Left ventricle myocardium superior (tissue), 1 donor: ENCODE measurements around the gene TMA7. TPM values are rescaled to one million over a fixed set of nuclear protein-coding genes. Genes with fewer than 3 reads are reported as not detected.
A peak's percentile ranks its signal among the peaks of the same experiment; 100 is the strongest.

ENCODE experiments used
- ATAC-seq: fragments of 200-7000 bp; cut with Tn5 transposase; one replicate; pipeline ENCODE4 v1.9.1; 2020; ENCODE audit warnings: mild to moderate bottlenecking, moderate library complexity
- DNase-seq: peaks from one replicate; pipeline ENCODE4 v3.0.0-alpha.2; 2020
- intact Hi-C: fragments of 100-400 bp; cut with micrococcal nuclease; formaldehyde crosslinking; loops from one replicate; pipeline ENCODE4 v1.11.0; 2022
- total RNA-seq: library from RNA; stranded (reverse); fragmentation: NEBNext Ultra II Directional; extraction: Animal tissue kit (Norgen Biotek cat#: 25700); gene quantifications from one replicate; pipeline ENCODE4 v1.2.1, GENCODE V29; 2021
- donor health status: DM: no; HTN: yes; CAD: no; lungs with severe emphysema.

TMA7 gene
- total RNA-seq, 1 donor from 2014 or later, result 262 TPM

- no peak for ATAC-seq
These were observed 33.3 kb upstream of the TMA7 start for GRCh38 chr3:48406443-48407431.

DNA sequence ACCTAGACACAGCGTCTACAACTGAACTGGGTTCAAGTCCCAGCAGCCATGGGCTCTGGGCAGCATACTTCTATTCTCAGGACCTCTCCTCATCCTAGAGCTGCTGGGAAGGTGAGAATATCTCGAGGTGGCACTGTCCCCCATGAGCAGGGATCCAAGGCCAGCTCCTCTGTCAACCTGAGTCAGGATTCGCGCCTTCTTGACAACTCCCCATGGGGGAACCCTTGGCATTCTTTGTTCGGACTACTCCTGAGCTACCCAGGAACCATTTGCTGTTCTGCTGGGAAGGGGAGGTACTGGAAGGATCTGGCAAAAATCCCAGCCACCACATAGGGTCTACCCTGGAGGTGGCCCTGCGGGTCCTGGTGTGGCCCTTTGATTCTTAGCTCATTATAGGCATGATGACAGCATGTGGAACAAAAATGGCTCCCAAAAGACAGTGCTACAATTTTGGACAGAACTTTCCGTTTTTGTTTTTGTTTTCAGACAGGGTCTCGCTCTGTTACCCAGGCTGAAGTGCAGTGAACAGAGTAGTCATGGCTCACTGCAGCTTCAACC, 32.4 kb upstream of the TMA7 start:
- intact Hi-C loops, result no loop called here
- DNase-seq (peak; percentile 4), ATAC-seq (no peak)

More at GRCh38 chr3:48406443-48407431, 33.3 kb upstream of the TMA7 start:
- intact Hi-C loops, result no loop called here
- DNase-seq, result peak; percentile 8

DNA sequence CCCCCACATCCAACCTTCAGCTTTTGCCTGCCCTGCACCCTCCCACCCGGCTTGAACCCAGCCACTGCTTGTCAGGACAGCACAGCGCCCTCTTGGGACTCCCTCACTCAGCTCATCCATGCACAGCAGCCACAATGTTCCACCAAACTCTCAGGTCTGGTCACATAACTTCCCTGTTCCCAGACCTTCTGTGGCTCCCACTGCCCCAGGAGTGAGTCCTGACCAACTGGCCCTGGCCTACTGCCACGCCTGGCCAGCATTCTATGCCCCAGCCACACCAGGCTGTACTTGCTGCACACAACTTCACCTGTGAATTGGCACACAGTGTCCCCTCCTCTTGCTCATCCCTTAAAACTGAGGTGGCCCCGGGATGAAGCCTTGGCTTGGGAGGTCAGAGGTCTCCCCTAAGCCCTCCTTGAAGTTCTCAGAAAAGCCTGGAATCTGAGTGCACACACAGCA, 31.2 kb upstream of the TMA7 start:
- DNase-seq, result peak; percentile 7
- intact Hi-C loops, result no loop called here
- ATAC-seq, result no peak

DNA sequence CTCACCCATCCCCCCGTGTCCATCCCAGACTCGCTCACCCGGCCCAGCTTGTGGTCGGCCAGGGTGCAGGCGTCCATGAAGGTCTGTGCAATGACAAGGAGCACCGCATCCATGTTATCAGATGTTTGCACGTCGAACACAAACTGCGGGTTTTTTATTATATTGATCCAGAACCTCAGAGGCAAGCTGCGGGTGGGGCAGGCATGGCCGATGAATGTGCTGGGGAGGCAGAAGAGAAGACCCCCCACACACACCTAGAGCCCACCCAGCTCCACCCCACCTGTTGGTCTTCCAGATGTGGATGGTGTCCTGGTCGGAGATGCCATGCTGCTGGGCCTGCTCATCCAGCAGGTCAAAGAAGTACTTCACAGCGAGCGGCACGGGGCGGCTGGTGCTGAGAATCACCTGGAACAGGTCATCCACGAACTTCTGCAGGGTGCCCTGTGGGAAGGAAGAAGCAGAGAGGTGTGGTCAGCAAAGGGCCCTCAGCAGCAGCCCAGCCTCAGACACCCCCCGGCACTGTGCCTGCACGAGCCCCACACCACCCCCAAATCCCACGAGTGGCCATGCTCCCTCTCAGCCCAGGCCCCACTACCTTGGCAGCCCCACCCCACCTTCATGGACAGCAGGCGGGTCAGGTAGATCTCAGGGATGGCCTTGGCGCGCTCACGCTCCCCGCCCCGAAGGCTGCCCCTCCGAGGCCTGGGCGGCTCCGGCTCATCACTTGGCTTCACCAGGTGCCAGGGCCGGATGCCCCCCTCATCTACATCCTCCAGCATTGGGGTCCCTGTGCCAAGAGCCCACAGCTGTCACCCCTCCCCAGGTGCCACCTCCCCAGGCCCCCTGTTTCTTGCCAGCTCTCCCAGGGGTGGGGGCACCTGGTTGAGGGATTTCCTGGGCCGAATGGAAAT, 30.5 kb upstream of the TMA7 start:
- intact Hi-C loops, result no loop called here
- no peak for ATAC-seq
- DNase-seq, result peak; percentile 20

DNA sequence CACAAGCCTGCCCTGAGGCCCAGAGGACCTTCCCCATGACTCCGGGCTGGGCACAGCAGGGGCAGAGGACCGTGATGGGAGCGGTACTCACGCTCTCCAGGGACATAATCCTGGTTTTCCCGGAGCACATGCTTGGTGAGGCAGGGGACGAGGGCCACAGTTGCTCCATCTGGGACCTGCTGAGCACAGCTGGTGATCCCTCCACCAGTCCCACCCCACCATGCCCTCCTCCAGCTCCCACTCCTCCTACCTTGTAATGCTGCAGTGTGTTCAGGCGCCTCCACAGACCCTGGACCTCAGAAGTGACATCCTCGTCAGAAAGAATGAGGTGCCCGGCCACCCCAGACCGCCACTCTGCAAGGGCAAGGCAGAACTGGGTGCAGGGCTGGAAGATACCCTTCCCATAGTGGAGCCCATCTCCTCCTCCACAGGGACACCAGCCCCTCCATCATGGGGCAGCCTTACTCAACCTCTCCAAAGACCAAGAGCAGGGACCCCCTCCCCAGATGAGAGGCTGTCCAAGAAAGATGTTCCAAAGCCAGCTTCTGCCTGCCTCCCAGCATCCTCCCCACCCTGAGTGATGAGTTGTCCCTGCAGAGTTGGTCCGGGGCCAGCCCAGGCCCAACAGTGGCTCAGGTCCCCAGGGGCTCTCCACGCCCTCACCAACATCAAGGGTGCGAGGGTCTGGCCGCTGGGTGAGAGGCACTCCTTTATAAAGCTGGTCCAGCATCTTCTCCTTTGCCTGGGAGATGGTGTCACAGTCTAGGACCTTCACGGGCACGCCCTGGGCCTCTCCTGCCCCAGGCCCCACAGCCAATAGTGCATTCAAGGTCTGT, 29.6 kb upstream of the TMA7 start:
- intact Hi-C loops, result no loop called here
- peak; percentile 18 for DNase-seq
- no peak for ATAC-seq

DNA sequence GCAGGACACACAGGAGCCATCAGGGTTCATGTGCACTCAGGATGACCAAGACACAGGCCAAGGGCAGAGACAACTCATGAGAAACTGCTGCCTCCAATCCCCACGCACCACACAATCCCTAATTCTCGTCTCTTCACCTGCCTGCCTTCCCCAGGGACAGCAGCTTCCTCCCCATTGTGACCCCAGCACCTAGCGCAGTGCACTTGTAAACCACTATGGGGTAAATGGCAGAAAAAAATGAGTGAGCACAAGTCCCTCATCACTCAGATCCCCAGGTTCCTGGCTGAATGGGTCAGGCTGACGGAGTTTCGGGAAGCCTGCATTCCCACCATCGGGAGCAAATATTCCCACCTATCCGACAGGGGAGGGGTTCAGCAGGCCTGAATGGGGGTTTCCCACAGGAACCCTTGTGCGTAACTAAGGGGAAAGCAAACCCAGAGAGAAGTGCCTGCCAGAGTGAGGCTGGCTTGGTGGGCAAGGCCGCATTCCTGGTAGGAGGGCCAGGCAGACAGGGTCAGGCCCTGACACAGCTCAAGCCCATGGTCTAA, 28.9 kb upstream of the TMA7 start:
- ATAC-seq, result no peak
- DNase-seq, result peak; percentile 5

GRCh38 chr3:48411606-48412374, 28.3 kb upstream of the TMA7 start:
- DNase-seq, result no peak
- intact Hi-C loops, result no loop called here
- ATAC-seq, result no peak

More for the DNA sequence above, 28.9 kb upstream of the TMA7 start:
- intact Hi-C loops, result no loop called here

DNA sequence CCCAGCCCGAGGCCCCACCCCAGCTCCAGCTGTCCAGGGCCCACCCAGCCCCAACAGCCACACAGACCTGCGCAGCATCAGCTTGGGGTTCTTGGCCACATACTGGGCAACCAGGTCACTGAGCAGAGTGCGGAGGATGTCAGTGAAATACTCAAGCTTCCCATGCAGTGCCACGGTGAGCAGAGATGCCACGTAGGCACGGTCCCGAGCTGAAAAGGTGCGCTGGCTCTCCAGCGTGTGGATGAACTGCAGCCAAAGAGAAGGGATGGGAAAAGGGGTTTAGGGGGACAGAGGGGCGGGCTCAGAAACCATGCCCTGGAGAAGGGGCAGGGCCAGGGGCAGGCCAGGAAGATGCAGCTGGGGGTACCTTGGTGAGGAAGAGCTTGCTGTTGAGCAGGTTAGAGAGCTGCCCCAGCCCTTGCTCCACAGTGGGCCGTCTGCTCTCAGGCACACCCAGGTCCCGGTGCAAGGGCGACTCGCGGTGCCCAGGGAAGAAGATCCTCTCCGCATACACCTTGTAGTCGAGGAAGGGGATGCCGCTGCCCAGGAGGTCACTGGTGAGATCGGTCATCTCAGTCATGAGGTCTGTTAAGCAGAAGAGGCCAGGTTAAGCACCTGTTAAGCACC, 27.6 kb upstream of the TMA7 start:
- DNase-seq (peak; percentile 14), ATAC-seq (no peak)
- intact Hi-C loops, result no loop called here

DNA sequence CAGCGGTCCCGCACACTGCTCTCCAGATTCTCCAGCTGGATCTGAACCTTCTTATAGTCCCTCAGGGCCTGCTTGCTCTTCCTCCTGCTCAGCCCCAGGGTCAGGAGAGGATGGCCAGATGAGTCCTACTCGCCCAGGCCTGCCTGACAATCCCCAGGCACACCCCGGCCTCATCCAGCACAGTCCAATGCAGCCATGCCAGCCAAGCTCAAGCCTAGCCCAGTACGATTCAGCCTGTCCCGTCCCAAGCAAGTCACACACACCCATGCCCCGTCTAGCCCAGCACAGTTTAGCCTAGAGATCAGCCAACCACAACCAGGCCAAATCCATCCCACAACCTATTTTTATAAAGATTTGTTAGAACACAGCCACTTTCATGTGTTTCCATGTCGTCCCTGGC, 27.0 kb upstream of the TMA7 start:
- DNase-seq (peak; percentile 4), ATAC-seq (no peak)
- intact Hi-C loops, result no loop called here

- ATAC-seq (no peak), DNase-seq (peak; percentile 16)
- intact Hi-C loops, result no loop called here
These were observed 26.4 kb upstream of the TMA7 start for GRCh38 chr3:48413611-48414010.

- intact Hi-C loops, result no loop called here
- DNase-seq (peak; percentile 38), ATAC-seq (no peak)
These were observed 25.4 kb upstream of the TMA7 start for GRCh38 chr3:48414376-48415250.

DNA sequence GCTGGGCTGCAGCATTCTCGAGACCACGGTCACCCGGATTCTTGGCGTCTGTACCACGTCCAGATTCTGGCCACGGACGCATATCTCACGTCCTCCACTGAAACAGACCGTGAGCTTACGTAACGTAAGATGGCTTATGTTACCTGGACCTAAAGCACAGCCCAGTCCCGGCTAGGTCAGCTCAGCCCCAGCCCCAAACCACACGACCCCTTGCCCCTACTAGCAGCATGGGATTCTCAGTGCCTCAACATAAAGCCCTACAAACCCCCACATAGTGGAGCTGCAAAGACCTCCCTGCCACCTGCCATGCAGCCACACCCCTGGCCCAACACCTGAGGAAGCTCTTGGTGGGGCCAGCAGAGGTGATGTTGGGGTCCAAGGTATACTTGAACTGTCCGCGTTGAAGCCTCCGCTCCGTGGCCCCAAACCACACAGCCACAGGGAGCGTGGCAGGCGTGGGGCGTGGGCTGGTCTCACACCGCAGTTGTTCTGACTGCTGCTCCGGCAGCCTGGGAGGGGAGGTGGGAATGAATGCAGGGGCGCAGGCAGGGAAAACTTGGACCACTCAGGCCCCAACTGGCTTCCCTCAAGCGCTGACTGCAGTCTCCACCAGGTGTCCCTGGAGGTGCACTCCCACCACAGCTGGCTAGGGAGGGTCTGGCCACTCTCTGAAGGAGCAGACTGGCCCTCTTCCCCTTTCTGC, 24.7 kb upstream of the TMA7 start:
- peak; percentile 14 for DNase-seq
- ATAC-seq, result no peak
- intact Hi-C loops, result no loop called here

- ATAC-seq (no peak), DNase-seq (peak; percentile 20)
- intact Hi-C loops, result no loop called here
These were observed 24.0 kb upstream of the TMA7 start for GRCh38 chr3:48416091-48416505.

DNA sequence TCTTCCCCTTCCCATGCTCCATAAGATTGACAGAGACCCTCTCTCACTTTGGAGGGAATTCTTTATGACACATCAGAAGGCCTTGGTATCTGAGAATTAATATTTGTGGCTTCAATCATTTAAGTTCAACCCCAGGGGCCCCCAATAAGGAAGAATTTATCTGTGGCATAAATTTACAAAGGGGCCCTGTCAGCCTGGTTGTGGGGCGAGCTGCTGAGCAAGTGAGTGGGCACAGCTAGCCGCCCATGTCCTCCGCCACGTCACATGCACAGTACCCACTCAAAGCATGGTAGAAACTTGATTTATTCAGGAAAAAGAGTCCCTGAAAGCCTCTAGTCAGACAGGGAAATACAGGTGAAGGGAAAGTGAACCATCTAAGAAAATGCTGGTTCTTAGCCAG, 23.5 kb upstream of the TMA7 start:
- peak; percentile 3 for DNase-seq
- intact Hi-C loops, result no loop called here
- ATAC-seq, result no peak

DNA sequence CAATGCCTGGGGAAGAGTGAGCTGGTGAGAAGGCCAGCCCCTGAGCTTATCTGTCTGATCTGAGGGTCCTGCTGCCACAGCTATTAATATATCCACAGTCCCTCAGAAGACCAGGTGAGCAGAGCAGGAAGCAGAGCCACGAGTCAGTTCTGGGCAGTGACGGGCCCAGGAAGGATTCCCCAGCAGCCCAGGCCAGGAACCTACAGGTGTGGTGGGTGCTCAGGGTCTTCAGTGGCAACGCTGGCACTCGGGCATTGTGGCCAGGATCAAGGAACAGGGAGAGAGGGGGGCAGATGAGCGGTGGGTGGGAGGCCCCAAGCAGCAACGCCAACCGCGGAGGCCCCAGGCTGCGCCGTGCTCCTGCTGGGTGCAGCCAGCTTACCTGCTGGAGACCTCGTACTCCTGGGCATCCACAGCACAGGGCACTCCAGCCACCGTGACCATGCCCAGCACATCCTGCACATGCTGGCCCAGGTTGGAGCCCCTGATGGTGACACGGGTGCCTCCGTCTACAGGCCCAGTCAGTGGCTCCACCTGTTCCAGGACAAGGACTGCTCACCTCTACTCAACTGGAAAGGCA, 22.4 kb upstream of the TMA7 start:
- intact Hi-C loops, result no loop called here
- ATAC-seq (no peak), DNase-seq (peak; percentile 14)
